Parathyroid adenoma (tissue), 2 donors: ENCODE results near the gene SST.
"Not testable (repeated sequence)": the region's sequence is repeated elsewhere in the genome, so short reads cannot be mapped to it uniquely, and the experiment has no call there.

Experiments
- H2AFZ ChIP-seq: fragments of 300-600 bp; sonication (generic); one replicate; pipeline ENCODE4 v1.7.0; 2017; ENCODE audit warnings: antibody characterized with exemption, mild to moderate bottlenecking
- H3K27ac ChIP-seq: fragments of 300-600 bp; sonication (generic); one replicate; pipeline ENCODE4 v1.7.0; 2017
- H3K27me3 ChIP-seq: fragments of 300-600 bp; sonication (generic); one replicate; pipeline ENCODE4 v1.7.0; 2017; ENCODE audit warnings: low read length; ENCODE audit not compliant: control insufficient read depth, insufficient read depth
- H3K36me3 ChIP-seq: fragments of 300-600 bp; sonication (generic); one replicate; pipeline ENCODE4 v1.7.0; 2017; ENCODE audit warnings: low read length; ENCODE audit not compliant: control insufficient read depth, insufficient read depth
- H3K4me1 ChIP-seq: fragments of 300-600 bp; sonication (generic); one replicate; pipeline ENCODE4 v1.7.0; 2017; ENCODE audit warnings: control low read depth
- H3K4me2 ChIP-seq: fragments of 300-600 bp; sonication (generic); one replicate; pipeline ENCODE4 v1.7.0; 2017; ENCODE audit warnings: low read length
- H3K4me3 ChIP-seq: fragments of 300-600 bp; sonication (generic); one replicate; pipeline ENCODE4 v1.7.0; 2017; ENCODE audit warnings: low read depth, low read length
- H3K79me2 ChIP-seq: fragments of 300-600 bp; sonication (generic); one replicate; pipeline ENCODE4 v1.7.0; 2017; ENCODE audit warnings: control low read depth
- H3K9ac ChIP-seq: fragments of 300-600 bp; sonication (generic); one replicate; pipeline ENCODE4 v1.7.0; 2017; ENCODE audit warnings: mild to moderate bottlenecking
- H3K9me3 ChIP-seq: fragments of 300-600 bp; sonication (generic); one replicate; pipeline ENCODE4 v1.7.0; 2017; ENCODE audit warnings: low read length; ENCODE audit not compliant: control insufficient read depth
- TF ChIP-seq, protein P1 (sequence below): fragments of 300-600 bp; sonication (generic); IDR thresholded peaks from one replicate; pipeline ENCODE4 v1.7.0; 2017; ENCODE audit warnings: antibody characterized with exemption, mild to moderate bottlenecking
- donor health status: primary hyperparathyroidism.

SST gene

DNA sequence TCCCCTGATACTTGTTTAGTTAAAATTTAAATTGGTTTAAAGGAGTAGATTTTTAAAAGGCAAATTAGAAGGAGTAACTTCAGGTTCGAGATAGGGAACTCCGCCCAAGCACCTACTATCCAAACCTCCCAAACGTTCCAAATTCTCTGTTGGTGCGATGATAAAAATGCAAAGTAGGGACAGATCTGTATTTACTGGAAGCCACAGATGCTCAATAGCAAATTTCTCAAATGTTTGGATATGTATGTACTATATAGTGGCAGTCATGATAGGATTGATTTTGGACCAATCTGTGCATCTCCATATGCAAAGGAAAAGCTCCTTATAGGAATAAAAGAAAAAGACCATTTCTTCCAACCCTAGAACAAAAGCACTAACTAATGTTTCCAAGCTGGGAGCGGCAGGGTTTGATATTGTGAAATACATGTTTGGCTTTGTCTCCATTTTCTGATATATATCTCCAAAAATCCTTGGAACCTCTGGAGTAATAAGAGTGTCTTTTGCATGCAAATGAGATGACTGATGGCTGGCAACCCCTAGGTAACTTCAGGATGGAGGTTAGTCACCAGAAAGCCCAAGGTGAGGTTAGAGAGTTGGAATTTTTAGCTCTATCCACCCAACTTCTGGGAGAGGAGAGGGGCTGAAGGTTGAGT is 16.6 kb upstream of the SST start:
- H3K4me2 ChIP-seq = no peak overlapping the region
- H3K27me3 ChIP-seq = no peaks in the 10 kb centered on the region
- H3K4me1 ChIP-seq = no peaks in the 10 kb centered on the region
- H2AFZ ChIP-seq = no peak overlapping the region
- TF ChIP-seq, protein P1, sequence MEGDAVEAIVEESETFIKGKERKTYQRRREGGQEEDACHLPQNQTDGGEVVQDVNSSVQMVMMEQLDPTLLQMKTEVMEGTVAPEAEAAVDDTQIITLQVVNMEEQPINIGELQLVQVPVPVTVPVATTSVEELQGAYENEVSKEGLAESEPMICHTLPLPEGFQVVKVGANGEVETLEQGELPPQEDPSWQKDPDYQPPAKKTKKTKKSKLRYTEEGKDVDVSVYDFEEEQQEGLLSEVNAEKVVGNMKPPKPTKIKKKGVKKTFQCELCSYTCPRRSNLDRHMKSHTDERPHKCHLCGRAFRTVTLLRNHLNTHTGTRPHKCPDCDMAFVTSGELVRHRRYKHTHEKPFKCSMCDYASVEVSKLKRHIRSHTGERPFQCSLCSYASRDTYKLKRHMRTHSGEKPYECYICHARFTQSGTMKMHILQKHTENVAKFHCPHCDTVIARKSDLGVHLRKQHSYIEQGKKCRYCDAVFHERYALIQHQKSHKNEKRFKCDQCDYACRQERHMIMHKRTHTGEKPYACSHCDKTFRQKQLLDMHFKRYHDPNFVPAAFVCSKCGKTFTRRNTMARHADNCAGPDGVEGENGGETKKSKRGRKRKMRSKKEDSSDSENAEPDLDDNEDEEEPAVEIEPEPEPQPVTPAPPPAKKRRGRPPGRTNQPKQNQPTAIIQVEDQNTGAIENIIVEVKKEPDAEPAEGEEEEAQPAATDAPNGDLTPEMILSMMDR = no peak
- H3K9me3 ChIP-seq = no peaks in the 10 kb centered on the region
- no peak overlapping the region for H3K9ac ChIP-seq
- H3K4me3 ChIP-seq = no peak overlapping the region
- no peaks in the 10 kb centered on the region for H3K79me2 ChIP-seq
- no peaks in the 10 kb centered on the region for H3K36me3 ChIP-seq
- no peak overlapping the region for H3K27ac ChIP-seq

DNA sequence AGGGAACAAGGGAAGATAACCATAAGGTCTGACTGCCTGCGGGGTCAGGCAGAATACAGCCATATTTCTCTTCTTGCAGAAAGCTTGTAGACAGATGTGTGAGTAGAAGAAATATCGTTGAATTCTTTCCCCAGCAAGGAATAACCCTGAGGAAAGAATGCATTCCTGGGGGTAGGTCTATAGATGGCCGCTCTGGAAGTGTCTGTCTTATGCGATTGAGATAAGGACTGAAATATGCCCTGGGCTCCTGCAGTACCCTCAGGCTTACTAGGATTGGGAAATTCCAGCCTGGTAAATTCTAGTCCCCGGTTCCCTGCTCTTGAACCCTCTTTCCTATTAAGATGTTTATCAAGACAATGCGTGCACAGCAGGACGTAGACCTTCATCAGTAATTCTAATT is 15.8 kb upstream of the SST start:
- Histone ChIP-seq H2AFZ (no peak overlapping the region), H3K9ac (no peak overlapping the region), H3K4me1 (no peaks in the 10 kb centered on the region), H3K4me3 (no peak overlapping the region), H3K79me2 (no peaks in the 10 kb centered on the region), H3K36me3 (no peaks in the 10 kb centered on the region), H3K9me3 (no peaks in the 10 kb centered on the region), H3K27ac (no peak overlapping the region), H3K27me3 (no peaks in the 10 kb centered on the region), H3K4me2 (no peak overlapping the region)
- TF ChIP-seq, protein P1 = no peak

DNA sequence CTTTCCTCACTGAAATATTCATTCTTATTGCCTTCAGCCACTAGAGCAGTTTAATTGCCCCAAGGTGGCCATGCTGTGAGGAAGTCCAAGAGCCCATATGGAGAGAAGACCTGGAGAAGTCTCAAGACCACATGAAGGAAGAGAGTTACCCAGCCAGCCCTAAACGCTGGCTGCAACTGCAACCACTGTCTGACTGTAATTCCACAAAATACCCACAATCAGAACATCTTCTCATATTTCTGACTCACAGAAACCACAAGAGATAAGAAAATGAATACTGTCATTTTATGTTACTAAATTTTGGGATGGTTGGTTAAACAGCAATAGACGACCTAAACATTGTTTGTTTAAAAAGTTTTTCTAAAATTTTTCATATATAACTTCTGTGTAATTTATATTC is 14.7 kb upstream of the SST start:
- Histone ChIP-seq H3K4me1 (no peaks in the 10 kb centered on the region), H3K27ac (no peak overlapping the region), H3K9ac (no peak overlapping the region), H3K4me2 (no peak overlapping the region), H3K36me3 (no peaks in the 10 kb centered on the region), H3K79me2 (no peaks in the 10 kb centered on the region), H3K4me3 (no peak overlapping the region), H3K27me3 (no peaks in the 10 kb centered on the region), H2AFZ (no peak overlapping the region), H3K9me3 (no peaks in the 10 kb centered on the region)
- TF ChIP-seq, protein P1 = no peak

DNA sequence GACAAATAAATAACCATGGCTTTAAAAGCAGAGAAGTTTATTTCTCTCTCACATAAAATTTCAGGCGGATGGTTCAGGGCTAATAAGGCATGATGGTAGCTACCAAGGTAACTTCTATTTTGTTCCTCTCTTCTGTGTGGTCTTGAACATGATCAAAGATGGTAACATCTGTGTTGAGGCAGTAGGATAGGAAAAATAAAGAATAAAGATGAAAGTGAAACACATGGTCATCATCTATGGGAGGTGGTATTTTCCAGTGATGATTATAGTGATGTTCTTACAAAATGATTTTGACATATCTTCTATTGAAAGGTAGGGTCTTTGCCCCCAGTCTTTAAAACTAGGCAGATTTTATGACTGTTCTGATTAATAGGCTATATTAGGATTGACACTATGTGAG is 14.2 kb upstream of the SST start:
- no peak overlapping the region for H3K4me2 ChIP-seq
- no peaks in the 10 kb centered on the region for H3K4me1 ChIP-seq
- H3K27ac ChIP-seq = no peak overlapping the region
- H3K36me3 ChIP-seq = no peaks in the 10 kb centered on the region
- H3K4me3 ChIP-seq = no peak overlapping the region
- H3K9ac ChIP-seq = no peak overlapping the region
- TF ChIP-seq, protein P1 = no peak
- no peaks in the 10 kb centered on the region for H3K79me2 ChIP-seq
- H2AFZ ChIP-seq = no peak overlapping the region
- H3K27me3 ChIP-seq = no peaks in the 10 kb centered on the region
- H3K9me3 ChIP-seq = no peaks in the 10 kb centered on the region

DNA sequence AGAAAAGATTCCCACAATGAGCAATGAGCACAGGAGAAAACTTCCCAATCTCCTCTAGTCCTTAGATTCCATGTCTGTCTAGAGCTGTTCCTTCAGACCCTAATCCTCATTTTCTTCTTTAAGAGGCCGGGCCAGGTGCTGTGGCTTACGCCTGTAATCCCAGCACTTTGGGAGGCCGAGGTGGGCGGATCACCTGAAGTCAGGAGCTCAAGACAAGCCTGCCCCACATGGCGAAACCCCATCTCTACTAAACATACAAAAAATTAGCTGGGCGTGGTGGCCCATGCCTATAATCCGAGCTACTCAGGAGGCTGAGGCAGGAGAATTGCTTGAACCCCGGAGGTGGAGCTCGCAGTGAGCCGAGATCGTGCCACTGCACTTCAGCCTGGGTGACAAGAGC is 11.6 kb upstream of the SST start:
- H3K4me1 ChIP-seq, H3K9ac ChIP-seq, H2AFZ ChIP-seq, H3K27ac ChIP-seq, H3K9me3 ChIP-seq, H3K4me2 ChIP-seq, H3K4me3 ChIP-seq, H3K79me2 ChIP-seq, H3K36me3 ChIP-seq, H3K27me3 ChIP-seq: not testable (repeated sequence)
